SK-N-SH (cell line): Measurements from ENCODE around the gene KYAT1. TPM values are rescaled to one million over a fixed set of nuclear protein-coding genes. Genes with fewer than 3 reads are reported as not detected.

Experiments used
- CTCF ChIA-PET: fragments of 300-600, 350-600 bp; formaldehyde crosslinking; extraction: SDS; loops from one replicate; lab custom pipeline; 2021; lab: Yijun Ruan, JAX
- POLR2A ChIA-PET: fragments of 350-600 bp; sonication (Branson Sonifier 250); formaldehyde crosslinking; extraction: SDS; loops from one replicate; lab custom pipeline; 2020; ENCODE audit warnings: antibody characterized with exemption, inconsistent platforms; lab: Yijun Ruan, JAX
- DNase-seq: peaks from one replicate; pipeline ENCODE4 v3.0.0; 2012
- H2AFZ ChIP-seq: fragments of 200-600 bp; sonication (generic); 2 replicates; pipeline ENCODE4 v1.8.1; 2016; ENCODE audit warnings: antibody characterized with exemption, mild to moderate bottlenecking, low read depth
- H3F3A ChIP-seq: fragments of 200-600 bp; sonication (generic); replicated peaks from 2 replicates; pipeline ENCODE3; 2016; ENCODE audit warnings: antibody characterized with exemption, mild to moderate bottlenecking; ENCODE audit not compliant: insufficient read depth
- H3K27ac ChIP-seq, 2 experiments: fragments of 200-500 bp in 1 of 2; fragments of 200-600 bp in 1 of 2; sonication (Bioruptor generic) in 1 of 2; sonication (generic), shearing (Covaris generic) in 1 of 2; 2 replicates each; pipeline versions ENCODE4 v1.5.1 to v1.6.1; 2014 to 2016; ENCODE audit warnings: low read depth in 2 of 2, inconsistent platforms in 1 of 2, low read length in 1 of 2, mild to moderate bottlenecking in 1 of 2, mixed read lengths in 1 of 2
- H3K27me3 ChIP-seq: fragments of 200-600 bp; sonication (generic), shearing (Covaris generic); 2 replicates; pipeline ENCODE4 v1.6.1; 2016; ENCODE audit warnings: mixed run types; ENCODE audit not compliant: insufficient read depth
- H3K36me3 ChIP-seq, 2 experiments: fragments of 200-500 bp in 1 of 2; fragments of 200-600 bp in 1 of 2; sonication (Bioruptor generic) in 1 of 2; sonication (generic) in 1 of 2; replicated peaks in 1 of 2; 2 replicates each; pipeline versions ENCODE3 to v1.5.1; 2014 to 2016; ENCODE audit warnings: low read length in 1 of 2, mild to moderate bottlenecking in 1 of 2; ENCODE audit not compliant: insufficient read depth in 2 of 2, control insufficient read depth in 1 of 2
- H3K4me1 ChIP-seq, 2 experiments: fragments of 200-500 bp in 1 of 2; fragments of 200-600 bp in 1 of 2; sonication (Bioruptor generic) in 1 of 2; sonication (generic), shearing (Covaris generic) in 1 of 2; 2 replicates each; pipeline versions ENCODE4 v1.5.1 to v1.6.1; 2014 to 2016; ENCODE audit warnings: low read depth in 1 of 2, low read length in 1 of 2, mixed run types in 1 of 2; ENCODE audit not compliant: insufficient read depth in 2 of 2, control insufficient read depth in 1 of 2
- H3K4me2 ChIP-seq: fragments of 200-600 bp; sonication (generic), shearing (Covaris generic); 2 replicates; pipeline ENCODE4 v1.6.1; 2017; ENCODE audit warnings: mixed run types
- H3K4me3 ChIP-seq, 2 experiments: fragments of 200-500 bp in 1 of 2; fragments of 200-600 bp in 1 of 2; sonication (Bioruptor generic) in 1 of 2; sonication (generic), shearing (Covaris generic) in 1 of 2; 2 replicates each; pipeline versions ENCODE4 v1.5.1 to v1.8.1; 2014 to 2016; ENCODE audit warnings: low read depth in 2 of 2, inconsistent platforms in 1 of 2, low read length in 1 of 2, mild to moderate bottlenecking in 1 of 2, mixed read lengths in 1 of 2, moderate library complexity in 1 of 2
- H3K79me2 ChIP-seq: fragments of 200-600 bp; sonication (generic); 2 replicates; pipeline ENCODE4 v1.8.1; 2017; ENCODE audit warnings: mild to moderate bottlenecking; ENCODE audit not compliant: insufficient read depth
- H3K9ac ChIP-seq: fragments of 200-600 bp; sonication (generic); 2 replicates; pipeline ENCODE4 v1.6.1; 2017; ENCODE audit warnings: mixed run types
- H3K9me2 ChIP-seq: fragments of 200-600 bp; sonication (generic); 2 replicates; pipeline ENCODE4 v1.6.1; 2017; ENCODE audit warnings: mixed run types
- H3K9me3 ChIP-seq: fragments of 200-600 bp; sonication (generic); 2 replicates; pipeline ENCODE4 v1.6.1; 2017; ENCODE audit warnings: mixed run types, mild to moderate bottlenecking, moderate library complexity
- H4K20me1 ChIP-seq: fragments of 200-600 bp; sonication (generic); 2 replicates; pipeline ENCODE4 v1.6.1; 2017; ENCODE audit warnings: mild to moderate bottlenecking, mixed run types; ENCODE audit not compliant: insufficient read depth
- CTCF ChIP-seq: fragments of 200-600 bp; sonication (generic); IDR thresholded peaks from 2 replicates; pipeline ENCODE4 v1.6.1; 2017; ENCODE audit warnings: antibody characterized with exemption, mild to moderate bottlenecking, moderate library complexity
- EZH2phosphoT487 ChIP-seq: fragments of 200-600 bp; sonication (generic); IDR thresholded peaks from 2 replicates; pipeline ENCODE4 v1.6.1; 2017; ENCODE audit warnings: low read depth, mixed run types, mild to moderate bottlenecking, antibody characterized with exemption, moderate library complexity, borderline replicate concordance
- FOXM1 ChIP-seq: IDR thresholded peaks from 2 replicates; pipeline ENCODE4 v1.4.0; 2012; ENCODE audit warnings: low read depth, mild to moderate bottlenecking
- GATA2 ChIP-seq: sonication (generic); formaldehyde crosslinking; IDR thresholded peaks from 2 replicates; pipeline ENCODE4 v1.5.0; 2020; ENCODE audit warnings: mild to moderate bottlenecking, missing genetic modification reagents
- JUND ChIP-seq: IDR thresholded peaks from 2 replicates; pipeline ENCODE4 v1.4.0; 2012
- RAD21 ChIP-seq: IDR thresholded peaks from 2 replicates; pipeline ENCODE4 v1.6.1; 2012; ENCODE audit warnings: mild to moderate bottlenecking, low read length
- RCOR1 ChIP-seq: fragments of 150-350 bp; IDR thresholded peaks from 2 replicates; pipeline ENCODE4 v1.6.1; 2017; ENCODE audit warnings: antibody characterized with exemption, low read length
- SIN3A ChIP-seq: IDR thresholded peaks from 2 replicates; pipeline ENCODE4 v1.6.1; 2012; ENCODE audit warnings: low read depth, mild to moderate bottlenecking, low read length, moderate library complexity, borderline replicate concordance
- SMC3 ChIP-seq: IDR thresholded peaks from 2 replicates; pipeline ENCODE4 v1.6.1; 2012; ENCODE audit warnings: low read depth, low read length, improper control_type of control experiment
- USF2 ChIP-seq: fragments of 150-350 bp; IDR thresholded peaks from 2 replicates; pipeline ENCODE4 v1.6.1; 2017; ENCODE audit warnings: antibody characterized with exemption, low read length, low read depth, borderline replicate concordance
- ZBTB33 ChIP-seq: IDR thresholded peaks from 2 replicates; pipeline ENCODE4 v1.4.0; 2012; ENCODE audit warnings: low read depth, borderline replicate concordance
- WGBS: methylation state at CpG from one replicate; pipeline ENCODE4 v1.1.6; 2017; ENCODE audit warnings: low lambda C conversion rate; 5-methylcytosine and 5-hydroxymethylcytosine counted together
- polyA plus RNA-seq, 3 experiments: library from polyadenylated mRNA; depleted of rRNA; stranded (reverse); fragments of >200 nt; gene quantifications; 2 replicates each; pipeline ENCODE4 v1.2.3, GENCODE V29; 2012
- TF ChIP-seq, protein P1 (sequence below): IDR thresholded peaks from 2 replicates; pipeline ENCODE4 v1.4.0; 2012; ENCODE audit warnings: low read depth

The KYAT1 gene
- polyA plus RNA-seq, 1 of the 3 experiments (the other 2 are of a cell fraction): 9.4 TPM

DNA sequence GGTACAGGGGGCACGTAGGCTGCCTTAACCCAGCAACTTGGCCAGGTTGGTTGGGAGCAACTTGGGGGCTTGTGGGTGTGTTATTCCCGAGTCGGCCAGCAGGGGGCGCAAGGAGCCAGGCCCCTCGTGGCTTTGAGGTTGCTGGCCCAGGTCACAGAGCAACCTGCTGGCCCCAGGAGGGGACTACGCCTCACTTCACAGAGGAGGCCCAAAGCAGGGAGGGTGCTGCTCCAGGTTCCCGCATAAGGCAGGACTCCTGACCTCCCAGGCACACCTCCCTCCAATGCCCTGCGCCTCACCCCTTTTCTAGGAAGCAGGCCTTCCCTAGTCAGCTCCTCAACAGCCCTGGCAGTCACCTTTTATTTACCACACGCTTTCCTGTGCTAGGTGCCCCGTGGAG is 18.1 kb downstream of the KYAT1 start:
- H3K27me3 ChIP-seq: no peaks in the 10 kb centered on the region
- H3K4me1 ChIP-seq: no peaks in the 10 kb centered on the region; a peak in 1 of 4 replicates
- peak; percentile 87 for DNase-seq
- ChIA-PET CTCF (interaction anchor here (0.6 to 6.0 kb wide), 21 partner anchors 9 to 1383 kb away, joined by 3 to 50 read pairs (median 4); partner anchors contain the start of genes ENDOG, KYAT1, LRRC8A and SPOUT1), POLR2A (no interaction called here)
- 38% methylated on average over 8 of the region's 10 CpGs for WGBS
- H3K4me3 ChIP-seq: peak overlapping the region in 1 of 2 experiments; percentile 19; a peak in 1 of 4 replicates
- no peaks in the 10 kb centered on the region for H3K9me3 ChIP-seq
- no peaks in the 10 kb centered on the region for H4K20me1 ChIP-seq
- no peak overlapping the region for H3K4me2 ChIP-seq
- no peaks in the 10 kb centered on the region for H3K79me2 ChIP-seq
- H3F3A ChIP-seq: no peaks in the 10 kb centered on the region
- no peak overlapping the region for H2AFZ ChIP-seq
- TF ChIP-seq, protein P1, sequence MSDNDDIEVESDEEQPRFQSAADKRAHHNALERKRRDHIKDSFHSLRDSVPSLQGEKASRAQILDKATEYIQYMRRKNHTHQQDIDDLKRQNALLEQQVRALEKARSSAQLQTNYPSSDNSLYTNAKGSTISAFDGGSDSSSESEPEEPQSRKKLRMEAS: 0 out of 2 replicates have a peak, but pooled peaks have one; percentile 24
- TF ChIP-seq JUND (no peak), CTCF (peak; percentile 84), SMC3 (peak; percentile 77), GATA2 (no peak), RAD21 (peak; percentile 74)
- no peak overlapping the region for H3K27ac ChIP-seq
- no peaks in the 10 kb centered on the region for H3K36me3 ChIP-seq
- no peaks in the 10 kb centered on the region for H3K9me2 ChIP-seq
- H3K9ac ChIP-seq: no peak overlapping the region

DNA sequence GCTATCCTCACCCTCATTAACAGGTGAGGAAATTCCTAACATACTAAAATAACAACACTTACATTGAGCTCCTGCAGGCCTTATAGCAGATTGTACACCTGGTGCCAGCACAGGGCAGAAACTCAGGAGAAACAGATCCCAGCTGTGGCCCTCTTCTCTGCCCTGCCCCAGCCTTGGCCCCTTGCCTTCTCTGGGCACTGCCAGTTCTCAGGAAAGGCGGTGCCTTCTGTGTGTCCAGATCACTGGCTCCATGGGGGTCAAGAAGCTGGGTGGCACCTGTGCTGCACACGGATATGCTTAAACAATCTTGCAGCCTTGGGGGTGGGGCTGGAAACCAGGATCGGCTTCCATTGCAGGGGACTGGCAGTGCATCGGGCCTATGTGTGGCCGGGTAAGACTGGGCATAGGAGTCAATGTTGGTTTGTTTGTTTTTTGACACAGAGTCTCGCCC is 19.3 kb downstream of the KYAT1 start:
- no peak for TF ChIP-seq RCOR1
- H3K9me3 ChIP-seq: no peaks in the 10 kb centered on the region
- H3F3A ChIP-seq: no peaks in the 10 kb centered on the region
- H3K4me2 ChIP-seq: no peak overlapping the region
- 84% methylated on average over 6 of the region's 6 CpGs for WGBS
- no peaks in the 10 kb centered on the region for H3K27me3 ChIP-seq
- CTCF ChIA-PET: interaction anchor here (0.8 to 6.0 kb wide), 7 partner anchors 10 to 128 kb away, joined by 3 to 50 read pairs (median 6); partner anchors contain the start of genes ENDOG, KYAT1 and LRRC8A
- no peaks in the 10 kb centered on the region for H4K20me1 ChIP-seq
- POLR2A ChIA-PET: no interaction called here
- no peak for DNase-seq
- no peaks in the 10 kb centered on the region for H3K9me2 ChIP-seq
- no peaks in the 10 kb centered on the region; a peak in 1 of 4 replicates for H3K4me1 ChIP-seq
- H3K79me2 ChIP-seq: peaks cover 1% of the 10 kb centered on the region; the same call in 1 of the 2 replicates
- H3K9ac ChIP-seq: no peak overlapping the region
- H3K27ac ChIP-seq: no peak overlapping the region
- no peak overlapping the region for H2AFZ ChIP-seq
- H3K36me3 ChIP-seq: no peaks in the 10 kb centered on the region
- no peak overlapping the region for H3K4me3 ChIP-seq

DNA sequence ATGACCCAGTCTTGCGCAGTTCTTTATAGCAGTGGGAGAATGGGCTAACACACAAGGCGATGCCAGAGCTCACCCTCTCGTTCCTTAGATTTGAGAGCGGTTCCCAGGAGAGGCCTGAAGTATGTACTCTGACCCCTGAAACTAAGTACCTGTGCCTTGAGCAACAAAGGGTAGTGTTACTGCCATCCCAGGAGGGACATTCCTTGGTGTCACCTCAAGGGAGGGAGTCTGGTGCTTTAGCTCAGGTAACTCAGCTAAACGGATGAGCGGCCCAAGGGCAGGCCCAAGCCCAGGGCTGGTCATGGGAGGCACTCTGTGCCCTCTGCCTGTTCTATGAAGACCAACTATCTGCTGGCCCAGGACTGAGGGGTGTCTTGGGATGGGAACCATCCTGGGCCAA is 20.2 kb downstream of the KYAT1 start:
- H2AFZ ChIP-seq: no peak overlapping the region
- H3F3A ChIP-seq: no peaks in the 10 kb centered on the region
- CTCF ChIA-PET: interaction anchor here (0.8 to 6.0 kb wide), 6 partner anchors 9 to 127 kb away, joined by 3 to 50 read pairs (median 20); partner anchors contain the start of genes ENDOG, KYAT1 and LRRC8A
- H3K9me2 ChIP-seq: no peaks in the 10 kb centered on the region
- no peaks in the 10 kb centered on the region for H3K9me3 ChIP-seq
- H3K4me3 ChIP-seq: no peak overlapping the region
- H3K79me2 ChIP-seq: peaks cover 4% of the 10 kb centered on the region; the same call in 1 of the 2 replicates
- no peak overlapping the region for H3K27ac ChIP-seq
- no peaks in the 10 kb centered on the region; a peak in 1 of 4 replicates for H3K4me1 ChIP-seq
- WGBS: 97% methylated on average over 5 of the region's 6 CpGs
- no peak overlapping the region for H3K9ac ChIP-seq
- POLR2A ChIA-PET: no interaction called here
- no peak for DNase-seq
- no peaks in the 10 kb centered on the region for H3K36me3 ChIP-seq
- TF ChIP-seq EZH2phosphoT487 (no peak), CTCF (no peak), ZBTB33 (no peak), USF2 (no peak), RAD21 (no peak), FOXM1 (no peak), SIN3A (no peak)
- H3K4me2 ChIP-seq: no peak overlapping the region
- no peaks in the 10 kb centered on the region for H4K20me1 ChIP-seq
- no peaks in the 10 kb centered on the region for H3K27me3 ChIP-seq
